DOHH2 (cell line): ENCODE data around the gene KCNN4.

ENCODE experiments used
- H3F3A ChIP-seq: fragments of 200-600 bp; sonication (generic), shearing (Covaris generic); 2 replicates; pipeline ENCODE4 v1.6.0; 2016; ENCODE audit warnings: antibody characterized with exemption, mild to moderate bottlenecking; ENCODE audit not compliant: control insufficient read depth, insufficient read depth
- H3K27ac ChIP-seq: fragments of 200-600 bp; sonication (generic); 2 replicates; pipeline ENCODE4 v1.5.1; 2014; ENCODE audit warnings: low read depth, mild to moderate bottlenecking, low read length, moderate library complexity
- H3K27me3 ChIP-seq: fragments of 200-600 bp; sonication (generic); 2 replicates; pipeline ENCODE4 v1.6.1; 2014; ENCODE audit warnings: mild to moderate bottlenecking, low read length, mixed read lengths; ENCODE audit not compliant: control insufficient read depth
- H3K36me3 ChIP-seq: fragments of 200-600 bp; sonication (generic); 2 replicates; pipeline ENCODE4 v1.6.1; 2014; ENCODE audit warnings: mild to moderate bottlenecking, low read length, moderate library complexity, mixed read lengths; ENCODE audit not compliant: control insufficient read depth
- H3K4me1 ChIP-seq: fragments of 200-600 bp; sonication (generic); 2 replicates; pipeline ENCODE4 v1.6.1; 2014; ENCODE audit warnings: mild to moderate bottlenecking, low read length, mixed read lengths; ENCODE audit not compliant: control insufficient read depth
- H3K4me2 ChIP-seq: fragments of 200-600 bp; sonication (generic); 2 replicates; pipeline ENCODE4 v1.6.0; 2014; ENCODE audit warnings: mild to moderate bottlenecking, low read length, moderate library complexity
- H3K4me3 ChIP-seq: fragments of 200-600 bp; sonication (generic); 2 replicates; pipeline ENCODE4 v1.5.1; 2014; ENCODE audit warnings: mild to moderate bottlenecking, low read length, mixed read lengths
- H3K79me2 ChIP-seq: fragments of 200-600 bp; sonication (generic); 2 replicates; pipeline ENCODE4 v1.6.1; 2014; ENCODE audit warnings: mild to moderate bottlenecking, low read length, mixed read lengths; ENCODE audit not compliant: control insufficient read depth
- H3K9me2 ChIP-seq: fragments of 200-600 bp; sonication (generic); replicated peaks from 2 replicates; pipeline ENCODE4 v1.6.1; 2014; ENCODE audit warnings: mild to moderate bottlenecking, low read length, mixed read lengths; ENCODE audit not compliant: control insufficient read depth
- H3K9me3 ChIP-seq: fragments of 200-600 bp; sonication (generic); 2 replicates; pipeline ENCODE4 v1.6.1; 2014; ENCODE audit warnings: antibody characterized with exemption, low read length, mixed read lengths; ENCODE audit not compliant: control insufficient read depth, insufficient read depth
- H4K20me1 ChIP-seq: fragments of 200-600 bp; sonication (generic); 2 replicates; pipeline ENCODE4 v1.6.0; 2014; ENCODE audit warnings: low read depth, mild to moderate bottlenecking, antibody characterized with exemption, low read length, moderate library complexity; ENCODE audit not compliant: control insufficient read depth, insufficient read depth
- CTCF ChIP-seq: fragments of 200-600 bp; sonication (generic); IDR thresholded peaks from one replicate; pipeline ENCODE4 v1.5.1; 2014; ENCODE audit warnings: antibody characterized with exemption, mild to moderate bottlenecking, low read depth, low read length; ENCODE audit not compliant: poor library complexity, severe bottlenecking
- EZH2phosphoT487 ChIP-seq: fragments of 200-600 bp; sonication (generic); IDR thresholded peaks from 2 replicates; pipeline ENCODE4 v1.6.1; 2017; ENCODE audit warnings: borderline replicate concordance, mild to moderate bottlenecking, antibody characterized with exemption, low read length, moderate library complexity, mixed read lengths

KCNN4 gene

GRCh38 chr19:43735957-43736356 lies 44.8 kb downstream of the KCNN4 start:
- H3K27ac ChIP-seq = no peak overlapping the region
- H4K20me1 ChIP-seq = no peaks in the 10 kb centered on the region
- H3K4me3 ChIP-seq = no peak overlapping the region
- H3K36me3 ChIP-seq = peaks cover 70% of the 10 kb centered on the region
- no peaks in the 10 kb centered on the region for H3K9me2 ChIP-seq
- H3F3A ChIP-seq = no peaks in the 10 kb centered on the region
- no peaks in the 10 kb centered on the region for H3K4me1 ChIP-seq
- H3K9me3 ChIP-seq = no peaks in the 10 kb centered on the region
- no peak overlapping the region for H3K4me2 ChIP-seq
- H3K79me2 ChIP-seq = no peaks in the 10 kb centered on the region
- no peaks in the 10 kb centered on the region for H3K27me3 ChIP-seq
- no peak for TF ChIP-seq EZH2phosphoT487
- no peak for TF ChIP-seq CTCF

- Histone ChIP-seq H4K20me1 (no peaks in the 10 kb centered on the region), H3K4me3 (no peak overlapping the region), H3K79me2 (no peaks in the 10 kb centered on the region), H3K4me2 (no peak overlapping the region), H3K4me1 (no peaks in the 10 kb centered on the region), H3K9me3 (no peaks in the 10 kb centered on the region), H3K27me3 (no peaks in the 10 kb centered on the region), H3K27ac (no peak overlapping the region), H3K36me3 (peaks cover 65% of the 10 kb centered on the region), H3F3A (no peaks in the 10 kb centered on the region), H3K9me2 (no peaks in the 10 kb centered on the region)
- TF ChIP-seq EZH2phosphoT487 (no peak), CTCF (no peak)
Measured at GRCh38 chr19:43735013-43735412, 45.8 kb downstream of the KCNN4 start.

GRCh38 chr19:43731846-43732245 lies 48.9 kb downstream of the KCNN4 start:
- TF ChIP-seq CTCF (no peak), EZH2phosphoT487 (no peak)
- Histone ChIP-seq H3K27me3 (no peaks in the 10 kb centered on the region), H3K4me1 (no peaks in the 10 kb centered on the region), H3K4me3 (no peak overlapping the region), H3K9me2 (no peaks in the 10 kb centered on the region), H3K9me3 (no peaks in the 10 kb centered on the region), H3K36me3 (peaks cover 45% of the 10 kb centered on the region), H3K79me2 (no peaks in the 10 kb centered on the region), H3K27ac (no peak overlapping the region), H3K4me2 (no peak overlapping the region), H4K20me1 (no peaks in the 10 kb centered on the region), H3F3A (no peaks in the 10 kb centered on the region)

DNA sequence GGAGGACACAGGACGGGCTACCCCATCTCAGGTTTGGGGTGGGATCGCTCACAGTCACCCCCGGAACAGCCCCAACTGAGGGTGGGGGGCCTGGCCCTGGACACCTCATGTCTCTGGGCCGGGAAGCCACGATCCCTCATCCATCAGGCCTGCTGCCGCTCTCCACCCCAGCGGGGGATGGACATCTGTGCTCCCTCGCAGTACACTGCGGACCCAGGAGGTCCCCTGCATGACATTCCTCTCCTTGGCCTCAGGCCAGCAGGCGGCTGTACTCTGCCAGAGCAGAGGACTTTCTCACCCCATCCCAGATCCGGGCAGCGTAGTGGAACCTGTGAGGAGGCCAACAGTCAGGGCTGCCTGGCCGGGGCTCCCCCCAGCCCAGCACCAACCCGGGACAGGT lies 49.4 kb downstream of the KCNN4 start:
- no peaks in the 10 kb centered on the region for H3F3A ChIP-seq
- H4K20me1 ChIP-seq = no peaks in the 10 kb centered on the region
- H3K79me2 ChIP-seq = no peaks in the 10 kb centered on the region
- no peaks in the 10 kb centered on the region for H3K9me2 ChIP-seq
- no peak overlapping the region for H3K4me2 ChIP-seq
- no peaks in the 10 kb centered on the region for H3K27me3 ChIP-seq
- no peaks in the 10 kb centered on the region for H3K4me1 ChIP-seq
- peaks cover 40% of the 10 kb centered on the region for H3K36me3 ChIP-seq
- H3K4me3 ChIP-seq = no peak overlapping the region
- H3K27ac ChIP-seq = no peak overlapping the region
- no peak for TF ChIP-seq EZH2phosphoT487
- no peak for TF ChIP-seq CTCF
- H3K9me3 ChIP-seq = no peaks in the 10 kb centered on the region
